ENCODE measurements around the gene ARNT2. TPM values are rescaled to one million over a fixed set of nuclear protein-coding genes. Genes with fewer than 3 reads are reported as not detected.

The ARNT2 gene
- total and polyA plus RNA-seq, 10 of the 15 experiments (the other 5 are each of a cell fraction or from before 2014, with no cell fraction given) = 0.07 to 0.49 (median 0.09) TPM; not detected in 6

DNA sequence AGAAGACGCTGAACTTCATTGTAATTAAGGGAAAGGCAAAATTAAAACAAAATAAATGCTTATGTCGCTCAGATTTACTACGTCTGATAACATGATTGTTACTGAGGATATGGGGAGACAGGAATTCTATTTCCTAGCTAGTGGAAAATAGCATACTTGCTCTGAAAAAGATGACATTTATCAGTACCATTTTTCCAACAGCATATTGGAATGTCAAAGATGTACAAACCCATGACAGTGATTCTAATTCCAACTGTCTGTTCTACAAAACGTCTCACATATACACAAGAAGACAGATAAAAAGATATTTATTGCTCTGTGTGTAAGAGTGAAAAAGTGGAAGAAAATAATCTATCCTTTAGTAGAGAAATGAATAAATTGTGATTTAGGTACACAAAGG, 197.1 kb downstream of the ARNT2 start:
- TF ChIP-seq MYB (IDR thresholded peaks at IDR 0.05; ENCODE audit: borderline replicate concordance, low read depth, low read length) = no peak
- DNase-seq (ENCODE audit: low read depth, low spot score) (no peak), ATAC-seq (no peak), FAIRE-seq (no peak)
- Histone ChIP-seq H3K4me1 (ENCODE audit: control insufficient read depth, insufficient read depth, low read length) (no peaks in the 10 kb centered on the region), H3K27me3 (replicated peaks in 1 of 2; ENCODE audit: control insufficient read depth in 2 of 2, insufficient read depth in 2 of 2, low read length in 1 of 2) (peaks cover 0 to 5% of the 10 kb centered on the region in 2 experiments; a peak in 2 of 4 replicates), H3K4me2 (ENCODE audit: control insufficient read depth, insufficient read depth) (no peak overlapping the region), H3K79me2 (ENCODE audit: control insufficient read depth, insufficient read depth, low read length) (no peaks in the 10 kb centered on the region), H3K36me3 (ENCODE audit: control insufficient read depth in 2 of 2, insufficient read depth in 2 of 2, low read length in 1 of 2) (no peaks in the 10 kb centered on the region), H3K4me3 (no peak overlapping the region), H3K27ac (ENCODE audit: control insufficient read depth, insufficient read depth) (no peak overlapping the region), H4K20me1 (ENCODE audit: control insufficient read depth, insufficient read depth) (no peaks in the 10 kb centered on the region), H3K9ac (ENCODE audit: control insufficient read depth, insufficient read depth, low read length) (no peak overlapping the region), H2AFZ (ENCODE audit: control insufficient read depth, low read depth, low read length) (no peak overlapping the region), H3K9me3 (replicated peaks; ENCODE audit: control insufficient read depth, insufficient read depth, low read length) (no peaks in the 10 kb centered on the region)
- CTCF ChIA-PET = interaction anchor here (1.4 to 1.6 kb wide), 2 partner anchors 175 kb away, joined by 4 to 12 read pairs; no protein-coding TSS in a partner anchor
- WGBS (ENCODE audit: insufficient coverage, insufficient replicate concordance, low lambda C conversion rate, missing lambda C conversion rate) = 13% methylated on average over 4 of the region's 4 CpGs
- POLR2A ChIA-PET = interaction anchor here (0.6 kb wide), 1 partner anchor 293 kb away, joined by 4 read pairs; no protein-coding TSS in a partner anchor
- in situ Hi-C loops (cut with MboI) = no loop called here
- no TSS peak for BruUV-seq (replicated peaks)
- SMC1A ChIA-PET (ENCODE audit: uncharacterized antibody, unreplicated experiment) = interaction anchor here (0.6 to 0.7 kb wide), 3 partner anchors 33 to 388 kb away, joined by 3 to 5 read pairs (median 5); no protein-coding TSS in a partner anchor
- intact Hi-C loops (cut with micrococcal nuclease; ENCODE audit: unreplicated experiment) = no loop called here
- RAD21 ChIA-PET (ENCODE audit: unreplicated experiment) = interaction anchor here (0.7 to 1.0 kb wide), 2 partner anchors 17 to 175 kb away, joined by 3 to 10 read pairs; no protein-coding TSS in a partner anchor

DNA sequence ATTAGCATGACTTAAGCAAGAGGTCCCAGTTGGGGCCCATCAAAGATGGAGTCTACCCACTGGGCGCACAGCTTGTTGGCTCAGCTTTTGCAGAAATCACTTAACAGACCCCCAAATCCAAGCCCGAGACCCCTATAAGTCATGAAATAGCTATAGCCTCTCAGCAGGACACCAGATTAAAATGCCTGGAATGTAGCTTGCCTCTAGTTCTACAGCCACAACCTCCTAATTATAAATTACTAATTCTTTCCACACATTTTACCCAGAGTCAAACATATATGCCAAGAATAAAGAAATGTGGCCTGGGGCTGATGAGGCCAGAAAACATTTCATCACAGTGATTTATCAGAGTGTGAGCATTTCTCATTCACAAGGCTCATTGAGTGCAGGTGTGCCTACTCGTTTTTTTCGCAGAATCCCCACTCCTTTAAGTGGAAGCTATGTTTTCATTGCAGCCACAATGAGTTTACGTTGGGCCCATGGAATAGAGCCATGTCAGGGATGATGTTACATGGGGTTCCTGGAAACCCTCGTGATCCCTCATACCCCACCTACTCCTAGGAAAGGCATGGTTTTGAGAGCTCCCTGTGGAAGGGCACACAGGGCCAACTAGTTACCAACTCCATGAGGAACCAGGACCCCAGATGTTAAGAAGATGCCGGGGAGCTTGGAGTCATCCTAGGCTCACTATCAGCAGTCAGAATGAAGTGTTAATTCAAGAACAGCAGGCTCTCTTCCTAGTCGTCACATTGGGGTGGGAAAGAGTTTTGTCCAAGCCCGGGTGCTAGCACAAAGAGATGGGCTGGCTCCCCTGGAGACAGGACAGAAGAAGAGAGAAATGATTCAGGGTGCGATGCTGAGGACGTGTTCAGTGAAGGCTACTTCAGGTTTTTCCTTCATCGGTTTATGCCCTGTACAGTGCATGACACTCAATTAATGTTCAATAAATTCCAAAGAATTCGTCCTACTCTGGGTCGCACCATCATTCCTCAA, 200.7 kb downstream of the ARNT2 start:
- no peak overlapping the region for H3K4me2 ChIP-seq (ENCODE audit: control insufficient read depth, insufficient read depth)
- H3K4me1 ChIP-seq (ENCODE audit: control insufficient read depth, insufficient read depth, low read length) = no peaks in the 10 kb centered on the region
- no peak for DNase-seq (ENCODE audit: low read depth, low spot score)
- H4K20me1 ChIP-seq (ENCODE audit: control insufficient read depth, insufficient read depth) = no peaks in the 10 kb centered on the region
- no peaks in the 10 kb centered on the region for H3K79me2 ChIP-seq (ENCODE audit: control insufficient read depth, insufficient read depth, low read length)
- no peak for ATAC-seq
- intact Hi-C loops (cut with micrococcal nuclease; ENCODE audit: unreplicated experiment) = no loop called here
- ChIA-PET CTCF (interaction anchor here (0.8 to 1.2 kb wide), 2 partner anchors 21 to 149 kb away, joined by 3 read pairs; no protein-coding TSS in a partner anchor), SMC1A (ENCODE audit: uncharacterized antibody, unreplicated experiment) (no interaction called here), RAD21 (ENCODE audit: unreplicated experiment) (no interaction called here), POLR2A (no interaction called here)
- H3K9ac ChIP-seq (ENCODE audit: control insufficient read depth, insufficient read depth, low read length) = no peak overlapping the region
- H3K36me3 ChIP-seq (ENCODE audit: control insufficient read depth in 2 of 2, insufficient read depth in 2 of 2, low read length in 1 of 2) = no peaks in the 10 kb centered on the region
- no peak overlapping the region for H3K4me3 ChIP-seq
- peaks cover 0 to 4% of the 10 kb centered on the region in 2 experiments; a peak in 2 of 4 replicates for H3K27me3 ChIP-seq (replicated peaks in 1 of 2; ENCODE audit: control insufficient read depth in 2 of 2, insufficient read depth in 2 of 2, low read length in 1 of 2)
- no TSS peak for BruUV-seq (replicated peaks)
- in situ Hi-C loops (cut with MboI) = no loop called here
- no peak overlapping the region for H3K27ac ChIP-seq (ENCODE audit: control insufficient read depth, insufficient read depth)
- H3K9me3 ChIP-seq (replicated peaks; ENCODE audit: control insufficient read depth, insufficient read depth, low read length) = no peaks in the 10 kb centered on the region
- WGBS (ENCODE audit: insufficient coverage, insufficient replicate concordance, low lambda C conversion rate, missing lambda C conversion rate) = 27% methylated on average over 14 of the region's 14 CpGs
- H2AFZ ChIP-seq (ENCODE audit: control insufficient read depth, low read depth, low read length) = no peak overlapping the region
- FAIRE-seq = no peak
- TF ChIP-seq NFYA (IDR thresholded peaks at IDR 0.05; ENCODE audit: borderline replicate concordance, low read depth, low read length) = no peak
- TF ChIP-seq, protein P1, sequence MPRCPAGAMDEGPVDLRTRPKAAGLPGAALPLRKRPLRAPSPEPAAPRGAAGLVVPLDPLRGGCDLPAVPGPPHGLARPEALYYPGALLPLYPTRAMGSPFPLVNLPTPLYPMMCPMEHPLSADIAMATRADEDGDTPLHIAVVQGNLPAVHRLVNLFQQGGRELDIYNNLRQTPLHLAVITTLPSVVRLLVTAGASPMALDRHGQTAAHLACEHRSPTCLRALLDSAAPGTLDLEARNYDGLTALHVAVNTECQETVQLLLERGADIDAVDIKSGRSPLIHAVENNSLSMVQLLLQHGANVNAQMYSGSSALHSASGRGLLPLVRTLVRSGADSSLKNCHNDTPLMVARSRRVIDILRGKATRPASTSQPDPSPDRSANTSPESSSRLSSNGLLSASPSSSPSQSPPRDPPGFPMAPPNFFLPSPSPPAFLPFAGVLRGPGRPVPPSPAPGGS (IDR thresholded peaks at IDR 0.05; ENCODE audit: borderline replicate concordance, insufficient read depth, low read depth, low read length, poor library complexity, severe bottlenecking) = no peak
- TF ChIP-seq, protein P2, sequence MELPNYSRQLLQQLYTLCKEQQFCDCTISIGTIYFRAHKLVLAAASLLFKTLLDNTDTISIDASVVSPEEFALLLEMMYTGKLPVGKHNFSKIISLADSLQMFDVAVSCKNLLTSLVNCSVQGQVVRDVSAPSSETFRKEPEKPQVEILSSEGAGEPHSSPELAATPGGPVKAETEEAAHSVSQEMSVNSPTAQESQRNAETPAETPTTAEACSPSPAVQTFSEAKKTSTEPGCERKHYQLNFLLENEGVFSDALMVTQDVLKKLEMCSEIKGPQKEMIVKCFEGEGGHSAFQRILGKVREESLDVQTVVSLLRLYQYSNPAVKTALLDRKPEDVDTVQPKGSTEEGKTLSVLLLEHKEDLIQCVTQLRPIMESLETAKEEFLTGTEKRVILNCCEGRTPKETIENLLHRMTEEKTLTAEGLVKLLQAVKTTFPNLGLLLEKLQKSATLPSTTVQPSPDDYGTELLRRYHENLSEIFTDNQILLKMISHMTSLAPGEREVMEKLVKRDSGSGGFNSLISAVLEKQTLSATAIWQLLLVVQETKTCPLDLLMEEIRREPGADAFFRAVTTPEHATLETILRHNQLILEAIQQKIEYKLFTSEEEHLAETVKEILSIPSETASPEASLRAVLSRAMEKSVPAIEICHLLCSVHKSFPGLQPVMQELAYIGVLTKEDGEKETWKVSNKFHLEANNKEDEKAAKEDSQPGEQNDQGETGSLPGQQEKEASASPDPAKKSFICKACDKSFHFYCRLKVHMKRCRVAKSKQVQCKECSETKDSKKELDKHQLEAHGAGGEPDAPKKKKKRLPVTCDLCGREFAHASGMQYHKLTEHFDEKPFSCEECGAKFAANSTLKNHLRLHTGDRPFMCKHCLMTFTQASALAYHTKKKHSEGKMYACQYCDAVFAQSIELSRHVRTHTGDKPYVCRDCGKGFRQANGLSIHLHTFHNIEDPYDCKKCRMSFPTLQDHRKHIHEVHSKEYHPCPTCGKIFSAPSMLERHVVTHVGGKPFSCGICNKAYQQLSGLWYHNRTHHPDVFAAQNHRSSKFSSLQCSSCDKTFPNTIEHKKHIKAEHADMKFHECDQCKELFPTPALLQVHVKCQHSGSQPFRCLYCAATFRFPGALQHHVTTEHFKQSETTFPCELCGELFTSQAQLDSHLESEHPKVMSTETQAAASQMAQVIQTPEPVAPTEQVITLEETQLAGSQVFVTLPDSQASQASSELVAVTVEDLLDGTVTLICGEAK (IDR thresholded peaks at IDR 0.05; ENCODE audit: borderline replicate concordance) = no peak
- TF ChIP-seq, protein P3, sequence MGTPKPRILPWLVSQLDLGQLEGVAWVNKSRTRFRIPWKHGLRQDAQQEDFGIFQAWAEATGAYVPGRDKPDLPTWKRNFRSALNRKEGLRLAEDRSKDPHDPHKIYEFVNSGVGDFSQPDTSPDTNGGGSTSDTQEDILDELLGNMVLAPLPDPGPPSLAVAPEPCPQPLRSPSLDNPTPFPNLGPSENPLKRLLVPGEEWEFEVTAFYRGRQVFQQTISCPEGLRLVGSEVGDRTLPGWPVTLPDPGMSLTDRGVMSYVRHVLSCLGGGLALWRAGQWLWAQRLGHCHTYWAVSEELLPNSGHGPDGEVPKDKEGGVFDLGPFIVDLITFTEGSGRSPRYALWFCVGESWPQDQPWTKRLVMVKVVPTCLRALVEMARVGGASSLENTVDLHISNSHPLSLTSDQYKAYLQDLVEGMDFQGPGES (IDR thresholded peaks at IDR 0.05) = no peak
- TF ChIP-seq SPI1 (IDR thresholded peaks at IDR 0.05; ENCODE audit: borderline replicate concordance, insufficient read depth, low read depth, low read length) = no peak

Data from GM12878 (cell line).